HEK293 (cell line): Measurements from ENCODE around the gene FBRSL1.

ENCODE experiments used
- ZNF274 ChIP-seq, 2 experiments: fragments of 200-500 bp in 1 of 2; fragments of 450-650 bp in 1 of 2; sonication (Bioruptor generic) in 1 of 2; formaldehyde crosslinking in 1 of 2; IDR thresholded peaks; 2 replicates each; pipeline versions ENCODE4 v1.5.1 to v1.6.1; 2014 to 2016; ENCODE audit warnings: borderline replicate concordance in 1 of 2, inconsistent platforms in 1 of 2, low read length in 1 of 2, missing biosample characterization in 1 of 2, missing genetic modification characterization in 1 of 2
- ZNF768 ChIP-seq: fragments of 450-650 bp; formaldehyde crosslinking; IDR thresholded peaks from 2 replicates; pipeline ENCODE4 v1.5.1; 2018; ENCODE audit warnings: missing biosample characterization, mild to moderate bottlenecking, missing genetic modification characterization
- TF ChIP-seq, protein P1 (sequence below): fragments of 450-650 bp; formaldehyde crosslinking; IDR thresholded peaks from 2 replicates; pipeline ENCODE4 v1.5.1; 2016; ENCODE audit warnings: missing biosample characterization, missing genetic modification characterization

DNA sequence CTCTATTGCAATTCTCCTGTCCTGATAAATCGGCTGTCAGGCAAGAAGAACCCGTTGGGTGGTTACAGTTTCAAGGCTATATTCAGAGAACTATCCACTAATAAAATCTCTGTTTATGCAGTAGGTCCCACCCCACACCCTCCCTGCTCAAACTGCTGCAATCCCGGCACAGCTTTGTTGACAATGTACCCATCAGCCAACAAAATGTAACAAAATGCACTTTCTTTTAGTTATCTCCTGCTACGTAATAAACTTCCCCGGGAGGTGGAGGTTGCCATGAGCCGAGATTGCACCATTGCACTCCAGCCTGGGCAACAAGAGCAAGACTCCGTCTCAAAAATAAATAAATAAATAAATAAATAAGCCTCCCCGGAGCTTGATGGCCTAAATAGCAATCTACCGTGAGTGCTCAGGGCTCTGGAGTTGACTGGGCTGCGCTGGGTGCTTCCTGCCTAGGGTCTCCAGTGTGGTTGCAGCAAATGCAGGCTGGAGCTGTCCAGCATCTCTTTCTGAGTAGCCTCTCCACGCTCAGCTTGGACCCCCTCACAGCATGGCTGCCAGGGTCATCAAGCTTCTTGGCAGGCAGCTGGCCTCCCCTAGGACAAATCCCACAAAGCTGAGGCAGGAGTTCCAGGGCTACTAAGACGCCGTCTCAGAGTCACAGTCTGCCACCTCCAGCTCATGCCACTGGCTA, 43.2 kb upstream of the FBRSL1 start:
- TF ChIP-seq ZNF274 (IDR thresholded peaks at IDR 0.05; ENCODE audit: low read length) (no peak), ZNF274 (tag by site-specific recombination; IDR thresholded peaks at IDR 0.05; ENCODE audit: borderline replicate concordance) (no peak), ZNF768 (no peak)
- TF ChIP-seq, protein P1, sequence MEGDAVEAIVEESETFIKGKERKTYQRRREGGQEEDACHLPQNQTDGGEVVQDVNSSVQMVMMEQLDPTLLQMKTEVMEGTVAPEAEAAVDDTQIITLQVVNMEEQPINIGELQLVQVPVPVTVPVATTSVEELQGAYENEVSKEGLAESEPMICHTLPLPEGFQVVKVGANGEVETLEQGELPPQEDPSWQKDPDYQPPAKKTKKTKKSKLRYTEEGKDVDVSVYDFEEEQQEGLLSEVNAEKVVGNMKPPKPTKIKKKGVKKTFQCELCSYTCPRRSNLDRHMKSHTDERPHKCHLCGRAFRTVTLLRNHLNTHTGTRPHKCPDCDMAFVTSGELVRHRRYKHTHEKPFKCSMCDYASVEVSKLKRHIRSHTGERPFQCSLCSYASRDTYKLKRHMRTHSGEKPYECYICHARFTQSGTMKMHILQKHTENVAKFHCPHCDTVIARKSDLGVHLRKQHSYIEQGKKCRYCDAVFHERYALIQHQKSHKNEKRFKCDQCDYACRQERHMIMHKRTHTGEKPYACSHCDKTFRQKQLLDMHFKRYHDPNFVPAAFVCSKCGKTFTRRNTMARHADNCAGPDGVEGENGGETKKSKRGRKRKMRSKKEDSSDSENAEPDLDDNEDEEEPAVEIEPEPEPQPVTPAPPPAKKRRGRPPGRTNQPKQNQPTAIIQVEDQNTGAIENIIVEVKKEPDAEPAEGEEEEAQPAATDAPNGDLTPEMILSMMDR (tag by site-specific recombination) = no peak
